ENCODE data around the gene FGFBP3.
A peak's percentile ranks its signal among the peaks of the same experiment; 100 is the strongest.

The FGFBP3 gene

GRCh38 chr10:91856637-91857036 is 52.6 kb downstream of the FGFBP3 start:
- TF ChIP-seq, protein P1, sequence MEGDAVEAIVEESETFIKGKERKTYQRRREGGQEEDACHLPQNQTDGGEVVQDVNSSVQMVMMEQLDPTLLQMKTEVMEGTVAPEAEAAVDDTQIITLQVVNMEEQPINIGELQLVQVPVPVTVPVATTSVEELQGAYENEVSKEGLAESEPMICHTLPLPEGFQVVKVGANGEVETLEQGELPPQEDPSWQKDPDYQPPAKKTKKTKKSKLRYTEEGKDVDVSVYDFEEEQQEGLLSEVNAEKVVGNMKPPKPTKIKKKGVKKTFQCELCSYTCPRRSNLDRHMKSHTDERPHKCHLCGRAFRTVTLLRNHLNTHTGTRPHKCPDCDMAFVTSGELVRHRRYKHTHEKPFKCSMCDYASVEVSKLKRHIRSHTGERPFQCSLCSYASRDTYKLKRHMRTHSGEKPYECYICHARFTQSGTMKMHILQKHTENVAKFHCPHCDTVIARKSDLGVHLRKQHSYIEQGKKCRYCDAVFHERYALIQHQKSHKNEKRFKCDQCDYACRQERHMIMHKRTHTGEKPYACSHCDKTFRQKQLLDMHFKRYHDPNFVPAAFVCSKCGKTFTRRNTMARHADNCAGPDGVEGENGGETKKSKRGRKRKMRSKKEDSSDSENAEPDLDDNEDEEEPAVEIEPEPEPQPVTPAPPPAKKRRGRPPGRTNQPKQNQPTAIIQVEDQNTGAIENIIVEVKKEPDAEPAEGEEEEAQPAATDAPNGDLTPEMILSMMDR (IDR thresholded peaks at IDR 0.05; ENCODE audit: insufficient read depth, low read depth, low read length, missing control alignments), result peak; percentile 60
- peak; percentile 27 for DNase-seq (ENCODE audit: low read depth)
- H3K4me3 ChIP-seq (ENCODE audit: low read length), result no peak overlapping the region

All from epithelial cell of esophagus (primary cell).